Stimulated activated CD8-positive, alpha-beta memory T cell treated with anti-CD3 and anti-CD28 coated beads, Interleukin-4, amount 100 ng/mL, for 4 hours (primary cell): ENCODE data around the gene TMEM170A.
"Not testable (repeated sequence)": the region's sequence is repeated elsewhere in the genome, so short reads cannot be mapped to it uniquely, and the experiment has no call there.

Source experiments
- DNase-seq, 2 donors: peaks; one replicate each; pipeline ENCODE4 v3.0.0-alpha.2; 2020; ENCODE audit warnings: low read depth in 2 of 2, low spot score in 1 of 2

Gene TMEM170A

GRCh38 chr16:75455677-75456076 lies 8.8 kb downstream of the TMEM170A start:
- DNase-seq: no peak

DNA sequence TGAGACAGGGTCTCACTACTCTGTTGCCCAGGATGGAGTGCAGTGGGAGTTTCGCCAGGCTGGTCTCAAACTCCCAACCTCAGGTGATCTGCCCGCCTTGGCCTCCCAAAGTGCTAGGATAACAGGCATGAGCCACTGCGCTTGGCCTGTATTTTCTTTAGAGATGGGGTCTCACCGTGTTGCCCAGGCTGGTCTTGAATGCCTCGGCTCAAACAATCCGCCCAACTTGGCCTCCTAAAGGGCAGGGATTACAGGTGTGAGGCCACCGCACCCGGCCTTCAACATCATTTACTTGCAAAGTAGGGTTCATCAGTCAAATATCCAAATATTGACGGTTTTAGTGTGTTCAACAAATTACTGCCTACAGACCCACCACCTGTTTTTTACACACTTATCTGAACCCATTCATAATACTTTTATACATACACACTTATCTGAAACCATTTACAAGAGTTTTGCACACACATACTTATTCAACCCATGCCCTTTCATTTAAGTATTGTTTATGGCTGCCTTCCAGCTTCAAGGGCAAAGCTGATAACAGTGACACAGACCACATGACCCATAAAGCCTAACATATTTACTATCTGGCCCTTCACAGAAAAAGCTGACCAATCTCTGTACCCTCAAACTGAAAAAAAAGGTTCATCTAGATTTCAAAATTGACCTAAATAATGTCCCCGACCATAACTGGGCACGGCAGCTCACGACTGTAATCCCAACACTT lies 11.9 kb downstream of the TMEM170A start:
- DNase-seq: no peak

DNA sequence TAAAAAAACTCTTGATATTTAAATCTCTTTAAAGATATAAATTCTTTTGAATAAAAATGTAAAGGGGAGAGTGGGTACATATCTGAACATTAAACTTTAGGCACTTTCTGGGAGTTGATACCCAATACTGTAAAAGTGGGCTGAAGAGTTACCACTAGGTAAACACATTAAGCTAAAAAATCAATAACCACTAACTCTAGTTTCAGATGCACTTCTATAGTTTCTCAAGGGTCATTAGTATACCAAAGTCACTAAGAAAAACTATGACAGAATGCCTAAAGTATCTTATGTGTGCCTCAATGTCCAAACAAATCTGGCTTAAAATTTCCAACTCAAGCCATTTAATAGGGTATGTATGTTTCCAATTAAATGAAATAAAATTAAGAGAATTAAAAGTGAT lies 18.1 kb downstream of the TMEM170A start:
- DNase-seq: no peak

GRCh38 chr16:75445298-75445697 lies 19.2 kb downstream of the TMEM170A start:
- DNase-seq: no peak

DNA sequence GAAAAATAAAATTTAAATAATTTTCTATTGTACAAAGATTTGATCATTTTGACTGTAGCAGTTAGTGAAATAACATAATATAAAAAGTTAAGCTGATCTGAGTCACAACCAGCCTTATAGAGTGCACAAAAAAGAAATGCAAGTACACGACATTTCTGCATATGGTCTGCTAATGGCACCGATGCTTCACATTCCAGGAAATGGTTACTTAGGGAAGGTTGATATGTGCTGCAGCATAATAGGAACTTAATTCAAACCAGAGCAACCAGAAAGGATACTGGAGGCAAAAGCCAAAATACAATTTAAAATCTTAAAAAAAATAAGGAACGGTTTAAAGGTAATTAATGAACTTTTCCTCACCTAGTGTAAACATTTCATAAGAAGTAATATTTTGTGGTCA lies 21.2 kb downstream of the TMEM170A start:
- no peak for DNase-seq

GRCh38 chr16:75433732-75434413 lies 30.6 kb downstream of the TMEM170A start:
- DNase-seq: no peak

GRCh38 chr16:75432828-75433731 lies 31.4 kb downstream of the TMEM170A start, which contains the start of gene CFDP1:
CFDP1 (minus strand) TSS chr16:75433503; CDS start chr16:75433352, 151 bp downstream.
- DNase-seq: peak; percentile 90 to 92

DNA sequence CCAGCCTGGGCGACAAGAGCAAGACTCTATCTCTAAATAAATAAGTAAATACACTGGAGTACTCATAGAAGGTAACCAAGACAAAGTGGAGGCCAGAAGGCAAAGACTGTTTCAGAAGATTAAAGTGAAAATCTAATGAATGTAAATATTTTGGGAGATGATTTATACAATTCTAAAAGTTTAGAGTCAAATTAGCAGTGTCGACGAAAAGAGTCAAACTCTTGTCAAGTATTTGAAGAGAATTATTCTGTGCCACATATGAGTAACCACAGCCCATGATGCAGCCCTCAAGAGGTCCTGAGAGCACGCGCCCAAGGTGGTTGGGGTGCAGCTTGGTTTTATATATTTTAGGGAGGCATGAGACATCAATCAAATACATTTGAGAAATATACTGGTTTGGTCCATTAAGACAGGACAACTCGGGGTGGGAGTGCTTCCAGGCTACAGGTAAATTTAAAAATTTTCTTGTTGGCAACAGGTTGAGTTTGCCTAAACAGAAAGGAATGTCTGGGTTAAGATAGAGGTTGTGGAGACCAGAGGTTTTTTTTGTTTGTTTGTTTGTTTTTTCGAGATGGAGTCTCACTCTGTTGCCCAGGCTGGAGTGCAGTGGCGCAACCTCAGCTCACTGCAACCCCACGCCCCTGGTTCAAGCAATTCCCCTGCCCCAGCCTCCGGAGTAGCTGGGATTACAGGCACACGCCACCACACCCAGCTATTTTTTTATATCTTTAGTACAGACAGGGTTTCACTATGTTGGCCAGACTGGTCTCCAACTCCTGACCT lies 34.7 kb downstream of the TMEM170A start:
- DNase-seq: no peak

GRCh38 chr16:75426524-75426923 lies 38.0 kb downstream of the TMEM170A start:
- not testable (repeated sequence) for DNase-seq

DNA sequence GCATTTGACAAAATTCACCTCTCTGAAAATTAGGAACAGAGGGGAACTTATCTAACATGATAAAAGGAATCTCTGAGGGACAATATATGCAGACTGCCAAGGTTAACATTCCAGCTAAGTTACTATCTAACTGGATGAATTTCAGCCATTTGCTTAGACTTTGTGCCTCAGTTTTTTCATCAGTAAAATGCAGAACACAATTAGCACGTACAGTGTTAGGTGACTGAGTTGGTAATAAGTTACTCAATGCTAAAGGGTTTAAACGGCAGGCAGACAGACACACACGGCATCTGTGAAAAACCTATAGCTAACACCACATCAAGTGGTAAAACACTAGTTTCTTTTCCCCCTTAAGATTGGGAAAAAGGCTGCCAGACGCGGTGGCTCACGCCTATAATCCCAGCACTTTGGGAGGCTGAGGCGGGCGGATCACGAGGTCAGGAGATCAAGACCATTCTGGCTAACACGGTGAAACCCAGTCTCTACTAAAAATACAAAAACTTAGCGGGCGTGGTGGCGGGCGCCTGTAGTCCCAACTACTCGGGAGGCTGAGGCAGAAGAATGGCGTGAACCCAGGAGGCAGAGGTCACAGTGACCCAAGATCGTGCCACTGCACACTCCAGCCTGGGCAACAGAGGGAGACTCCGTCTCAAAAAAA lies 40.3 kb downstream of the TMEM170A start:
- DNase-seq: not testable (repeated sequence)

DNA sequence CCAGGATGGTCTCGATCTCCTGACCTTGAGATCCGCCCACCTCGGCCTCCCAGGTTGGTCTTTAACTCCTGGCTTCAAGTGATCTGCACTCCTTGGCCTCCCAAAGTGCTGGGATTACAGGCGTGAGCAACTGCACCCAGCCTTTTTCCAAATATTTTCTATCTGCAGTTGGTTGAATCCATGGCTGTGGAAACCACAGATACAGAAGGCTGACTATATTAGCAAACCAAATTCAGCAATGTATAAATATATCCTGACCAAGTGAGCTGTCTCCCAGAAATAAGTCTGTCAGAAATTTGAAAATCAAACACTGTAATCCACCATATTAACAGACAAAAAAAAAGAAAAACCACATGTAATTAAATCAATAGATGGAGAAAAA lies 40.8 kb downstream of the TMEM170A start:
- DNase-seq: no peak

- DNase-seq: no peak
Measured at GRCh38 chr16:75421820-75422126, 42.7 kb downstream of the TMEM170A start.

- no peak for DNase-seq
Measured at GRCh38 chr16:75420987-75421819, 43.3 kb downstream of the TMEM170A start.

DNA sequence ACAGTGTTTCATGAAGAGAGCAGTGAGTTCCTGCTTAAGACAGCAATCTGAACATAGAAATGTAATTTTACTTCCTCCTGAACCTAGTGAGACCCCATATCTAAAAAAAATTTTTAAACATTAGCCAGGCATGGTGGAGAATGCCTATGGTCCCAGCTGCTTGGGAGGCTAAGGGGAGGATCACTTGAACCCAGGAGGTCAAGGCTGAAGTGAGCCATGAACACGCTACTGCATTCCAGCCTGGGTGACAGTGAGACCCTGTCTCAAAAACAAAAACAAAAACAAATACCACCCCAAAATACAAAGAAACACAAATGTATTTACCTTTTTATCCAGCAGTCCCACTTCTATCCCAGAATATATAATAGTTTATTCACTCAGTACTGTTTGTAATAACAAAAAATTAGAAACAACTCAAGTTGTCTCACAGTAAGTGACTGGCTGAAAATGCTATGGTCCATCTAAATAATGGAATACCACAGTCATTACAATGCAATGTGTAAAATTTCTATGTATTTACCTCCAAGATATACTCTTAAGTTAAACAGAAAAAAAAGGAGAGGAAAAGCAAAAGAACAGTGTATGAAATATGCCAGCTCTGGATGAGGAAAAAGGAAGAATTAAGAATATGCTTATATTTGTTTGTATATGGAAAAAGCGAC lies 47.5 kb downstream of the TMEM170A start:
- DNase-seq: no peak

DNA sequence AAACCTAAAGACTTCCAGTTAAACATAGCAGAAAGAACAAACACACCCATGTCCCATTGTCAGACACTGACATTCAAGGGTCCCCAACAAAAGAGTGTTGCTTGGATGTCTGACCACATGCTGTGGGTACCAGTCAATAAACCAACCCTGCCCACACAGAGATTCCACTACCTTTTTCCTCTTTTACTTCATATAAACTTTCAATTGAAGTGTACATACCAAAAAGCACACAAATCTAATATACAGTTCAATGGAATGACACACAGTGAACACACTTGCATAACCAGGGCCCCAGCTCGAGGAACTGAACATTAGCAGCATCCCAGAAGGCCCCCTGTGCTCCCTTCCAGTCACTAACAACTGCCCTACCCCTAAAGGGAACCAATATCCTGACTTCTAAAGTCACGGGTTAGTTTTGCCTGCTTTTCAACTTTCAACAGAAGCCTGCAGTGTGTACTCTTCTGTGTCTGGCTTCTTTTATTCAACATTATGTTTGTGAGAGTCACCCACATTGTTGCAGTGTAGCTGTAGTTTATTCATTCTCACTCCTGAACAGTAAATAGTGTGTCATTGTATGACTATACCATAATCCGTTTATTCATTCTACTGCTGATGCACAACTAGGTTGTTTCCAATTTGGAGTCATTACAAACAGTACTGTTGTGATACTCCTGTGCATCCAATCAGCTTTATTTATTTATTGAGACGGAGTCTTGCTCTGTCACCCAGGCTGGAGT lies 49.2 kb downstream of the TMEM170A start:
- DNase-seq: no peak

- no peak for DNase-seq
Measured at GRCh38 chr16:75413951-75414350, 50.5 kb downstream of the TMEM170A start.

GRCh38 chr16:75406943-75407342 lies 57.5 kb downstream of the TMEM170A start:
- no peak for DNase-seq

DNA sequence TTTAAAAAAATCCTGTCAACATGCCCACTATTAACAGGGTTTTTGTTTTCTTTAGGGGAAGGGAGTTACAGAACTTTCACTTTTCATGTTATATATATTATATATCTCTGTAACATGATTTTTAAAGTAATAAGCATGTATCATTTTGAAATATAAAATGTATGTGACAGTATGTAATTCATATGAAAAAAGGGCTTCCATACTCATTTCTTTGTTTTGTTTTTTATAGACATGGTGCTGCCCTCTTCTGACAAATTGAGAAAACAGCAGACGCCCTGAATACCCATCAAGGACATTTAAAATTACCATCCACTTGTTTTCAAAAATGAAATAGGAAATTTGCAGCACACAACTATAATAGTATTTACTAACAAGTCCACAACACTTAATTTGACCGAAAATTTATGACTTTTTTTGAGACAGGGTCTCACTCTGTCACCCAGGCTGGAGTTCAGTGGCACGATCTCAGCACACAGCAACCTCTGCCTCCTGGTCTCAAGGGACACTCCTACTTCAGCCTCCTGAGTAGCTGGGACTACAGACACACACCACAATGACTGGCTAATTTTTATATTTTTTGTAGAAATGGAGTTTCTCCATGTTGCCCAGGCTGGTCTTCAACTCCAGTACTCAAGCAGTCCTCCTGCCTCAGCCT lies 61.5 kb downstream of the TMEM170A start:
- no peak for DNase-seq
